H7 (cell line): ENCODE measurements around the gene LPP. TPM values are rescaled to one million over a fixed set of nuclear protein-coding genes. Genes with fewer than 3 reads are reported as not detected.

Source experiments
- DNase-seq: peaks from one replicate; pipeline ENCODE4 v3.0.0; 2012
- H3K27me3 ChIP-seq: 2 replicates; pipeline ENCODE4 v1.6.0; 2011; ENCODE audit warnings: mild to moderate bottlenecking, low read length; ENCODE audit not compliant: control insufficient read depth, insufficient read depth
- H3K36me3 ChIP-seq: replicated peaks from 2 replicates; pipeline ENCODE4 v1.5.1; 2011; ENCODE audit warnings: low read length; ENCODE audit not compliant: control insufficient read depth, insufficient read depth
- H3K4me3 ChIP-seq: 2 replicates; pipeline ENCODE4 v1.5.1; 2011; ENCODE audit warnings: low read depth, mild to moderate bottlenecking, control low read depth, low read length, moderate library complexity; ENCODE audit not compliant: insufficient read depth
- total RNA-seq: library from RNA; depleted of rRNA; stranded (reverse); fragments of >200 nt; shearing (Covaris generic); gene quantifications from 2 replicates; pipeline ENCODE4 v1.2.3, GENCODE V29; 2014

LPP gene
- total RNA-seq, 1 experiment from 2014 or later, result 14.5 TPM

- DNase-seq, result no peak
- Histone ChIP-seq H3K4me3 (no peak overlapping the region), H3K27me3 (no peaks in the 10 kb centered on the region), H3K36me3 (no peaks in the 10 kb centered on the region)
Measured at GRCh38 chr3:188358787-188359493, 205.0 kb downstream of the LPP start.

GRCh38 chr3:188360364-188360881, 206.5 kb downstream of the LPP start:
- Histone ChIP-seq H3K27me3 (no peaks in the 10 kb centered on the region), H3K36me3 (no peaks in the 10 kb centered on the region), H3K4me3 (no peak overlapping the region)
- DNase-seq, result no peak

GRCh38 chr3:188361888-188362287, 207.9 kb downstream of the LPP start:
- Histone ChIP-seq H3K36me3 (no peaks in the 10 kb centered on the region), H3K4me3 (no peak overlapping the region), H3K27me3 (no peaks in the 10 kb centered on the region)
- no peak for DNase-seq

DNA sequence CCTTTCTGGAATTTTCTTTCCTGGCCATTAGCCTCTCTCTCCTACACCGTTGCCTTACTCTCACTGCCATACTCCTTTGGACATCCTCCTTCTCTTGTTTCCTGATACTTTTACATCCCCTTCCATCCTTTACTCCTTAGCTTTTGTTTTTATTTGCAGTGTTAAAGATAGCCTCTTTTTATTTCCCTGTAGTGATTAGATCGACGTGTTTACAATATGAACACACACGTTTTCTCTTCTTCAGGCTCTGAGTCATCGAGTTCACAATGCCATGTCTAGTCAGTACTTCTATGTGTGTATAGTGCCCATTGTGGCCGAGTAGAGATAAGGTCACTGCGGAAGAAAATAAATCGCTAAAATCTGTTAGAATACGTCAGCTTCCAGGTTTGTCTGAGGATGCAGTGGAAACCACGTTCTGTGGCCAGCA, 208.5 kb downstream of the LPP start:
- no peak for DNase-seq
- no peaks in the 10 kb centered on the region for H3K36me3 ChIP-seq
- H3K4me3 ChIP-seq, result no peak overlapping the region
- H3K27me3 ChIP-seq, result no peaks in the 10 kb centered on the region

DNA sequence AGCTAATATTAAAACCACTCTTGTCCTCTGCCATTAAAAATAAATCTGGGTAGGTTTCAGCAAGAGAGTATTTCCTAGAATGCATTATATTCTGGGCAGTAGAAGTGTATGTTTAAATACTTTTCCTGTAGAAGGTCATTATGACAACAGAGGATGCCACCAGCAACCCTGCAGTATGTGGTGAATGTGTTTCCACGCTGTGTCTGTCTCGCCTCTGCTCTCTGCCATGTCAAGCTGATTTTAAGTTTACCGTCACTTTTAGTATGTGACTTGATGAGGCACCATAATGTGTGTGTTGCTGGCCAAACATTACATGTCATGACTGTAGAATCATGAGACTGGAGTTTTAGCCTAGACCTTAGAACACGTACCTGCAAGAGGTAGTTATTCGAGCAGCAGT, 211.2 kb downstream of the LPP start:
- H3K27me3 ChIP-seq, result no peaks in the 10 kb centered on the region

DNA sequence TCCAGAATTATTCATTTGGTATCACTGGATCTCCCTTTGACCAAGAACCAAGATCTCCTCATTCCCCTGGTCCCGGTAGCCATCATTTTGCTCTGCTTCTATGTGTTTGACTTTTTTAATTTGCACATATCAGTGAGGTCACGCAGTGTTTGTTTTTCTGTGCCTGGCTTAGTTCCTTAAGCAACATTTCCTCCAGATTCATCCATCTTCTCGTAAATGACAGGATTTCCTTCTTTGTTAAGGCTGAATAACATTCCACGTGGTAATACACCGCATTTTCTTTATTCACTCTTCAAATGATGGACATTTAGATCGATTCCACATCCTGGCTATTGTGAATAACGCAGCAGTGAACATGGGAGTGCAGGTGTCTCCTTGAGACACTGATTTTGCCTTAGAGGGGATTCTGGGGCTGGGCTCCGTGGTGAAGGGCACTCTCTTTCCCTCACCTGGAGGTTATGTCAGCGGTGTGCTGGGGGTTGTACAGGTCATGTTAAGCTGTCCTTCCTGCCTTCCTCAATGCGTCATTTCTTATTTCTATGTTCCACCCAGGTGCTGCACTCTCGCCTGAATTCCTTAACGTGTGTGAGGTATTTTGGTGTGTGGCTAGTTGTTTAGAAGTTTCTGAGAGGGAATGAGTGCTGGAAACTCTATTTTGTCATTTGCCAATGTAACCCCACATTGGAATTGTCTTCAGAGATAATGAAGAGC, 212.2 kb downstream of the LPP start:
- DNase-seq, result no peak
- no peak overlapping the region for H3K4me3 ChIP-seq
- no peaks in the 10 kb centered on the region for H3K36me3 ChIP-seq
- H3K27me3 ChIP-seq, result no peaks in the 10 kb centered on the region

More for the DNA sequence above, 211.2 kb downstream of the LPP start:
- Histone ChIP-seq H3K4me3 (no peak overlapping the region), H3K36me3 (no peaks in the 10 kb centered on the region)
- DNase-seq, result no peak

DNA sequence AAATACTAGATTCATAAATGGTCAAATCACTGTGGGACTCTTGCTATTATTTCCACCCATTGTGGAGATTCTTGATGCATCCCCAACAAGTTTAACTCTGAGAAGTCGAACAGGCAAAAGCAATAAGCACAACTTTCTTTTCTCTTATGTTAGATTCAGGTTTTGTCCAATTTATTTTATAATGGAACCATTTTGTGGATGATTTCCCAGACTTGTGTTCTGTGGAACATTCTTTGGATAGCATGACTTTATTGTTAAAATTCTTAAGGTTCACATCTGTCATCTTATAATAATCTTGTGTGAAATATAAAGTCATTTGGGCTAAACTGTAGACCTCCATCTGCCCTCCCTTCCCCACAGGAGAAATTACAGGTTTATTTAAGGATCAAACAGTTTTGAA, 213.7 kb downstream of the LPP start:
- no peaks in the 10 kb centered on the region for H3K27me3 ChIP-seq
- no peak overlapping the region for H3K4me3 ChIP-seq
- no peaks in the 10 kb centered on the region for H3K36me3 ChIP-seq
- no peak for DNase-seq

DNA sequence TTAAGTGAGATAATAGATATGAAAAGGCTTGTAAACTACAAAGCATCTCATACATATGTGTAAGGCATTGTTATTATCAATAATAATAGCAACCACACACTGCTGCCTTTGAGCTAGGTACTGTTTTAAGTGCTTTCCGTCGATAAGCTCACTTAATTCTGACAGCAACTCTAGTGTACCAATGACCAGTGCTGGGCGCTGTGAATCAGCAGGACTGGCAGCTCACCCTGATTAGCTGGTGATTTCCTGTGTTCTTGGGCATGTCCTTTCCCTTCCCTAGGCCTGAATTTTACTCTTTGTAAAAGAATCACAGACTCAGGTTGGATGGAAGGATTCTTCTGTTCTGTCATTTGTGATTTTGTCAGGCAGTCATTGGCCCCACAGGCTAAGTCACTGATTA, 215.6 kb downstream of the LPP start:
- H3K27me3 ChIP-seq, result no peaks in the 10 kb centered on the region
- DNase-seq, result no peak
- no peak overlapping the region for H3K4me3 ChIP-seq

DNA sequence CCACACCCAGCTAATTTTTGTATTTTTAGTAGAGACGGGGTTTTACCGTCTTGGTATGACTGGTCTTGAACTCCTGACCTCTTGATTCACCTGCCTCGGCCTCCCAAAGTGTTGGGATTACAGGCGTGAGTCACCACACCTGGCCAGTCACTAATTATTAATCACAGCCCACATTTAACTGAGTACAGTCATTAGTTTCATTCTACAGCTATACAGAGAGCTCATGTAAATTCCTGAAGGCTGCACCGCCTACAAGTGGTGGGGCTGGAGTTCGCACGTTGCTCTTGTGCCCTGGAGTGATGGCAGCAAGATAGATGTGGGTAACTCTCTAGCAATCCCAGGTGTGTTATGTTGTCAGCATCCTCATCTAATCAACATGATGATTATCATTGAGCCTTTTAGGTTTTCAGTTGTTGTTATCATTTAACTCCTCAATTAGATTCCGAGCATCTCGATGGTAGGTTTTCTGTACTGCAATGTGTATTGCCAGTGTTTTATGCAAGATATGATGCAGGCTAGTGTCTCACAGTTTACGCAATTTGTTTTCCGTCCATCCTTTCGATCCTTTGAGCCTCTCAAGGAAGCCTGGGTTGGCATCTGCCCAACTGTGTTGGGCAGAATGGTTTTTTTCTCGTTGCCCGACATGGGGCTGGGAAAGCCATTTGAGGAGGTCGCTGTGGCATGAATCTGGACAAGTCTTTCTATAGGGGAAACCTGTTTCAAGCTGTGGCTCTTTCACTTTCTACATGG, 216.3 kb downstream of the LPP start:
- Histone ChIP-seq H3K4me3 (no peak overlapping the region), H3K27me3 (no peaks in the 10 kb centered on the region)

More for the DNA sequence above, 215.6 kb downstream of the LPP start:
- no peaks in the 10 kb centered on the region for H3K36me3 ChIP-seq

DNA sequence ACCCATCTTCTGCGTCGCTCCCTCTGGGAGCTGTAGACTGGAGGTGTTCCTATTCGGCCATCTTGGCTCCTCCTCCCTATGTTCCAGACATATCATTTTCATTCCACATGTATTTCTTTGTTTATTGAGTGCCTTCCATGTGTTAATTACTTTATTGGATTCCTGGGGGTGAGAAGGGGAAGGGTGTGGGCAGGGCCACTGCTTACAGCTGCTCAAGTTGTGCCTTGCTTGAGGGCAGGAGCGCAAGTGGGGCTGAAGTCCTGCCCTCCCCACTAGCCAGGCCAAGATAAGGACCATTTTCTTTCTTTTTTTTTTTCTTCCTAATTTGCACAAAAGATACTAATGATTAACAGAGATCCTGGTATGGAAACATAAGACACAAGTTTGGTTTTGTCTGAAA, 224.8 kb downstream of the LPP start:
- no peaks in the 10 kb centered on the region for H3K36me3 ChIP-seq
- H3K27me3 ChIP-seq, result no peaks in the 10 kb centered on the region
- H3K4me3 ChIP-seq, result no peak overlapping the region
- DNase-seq, result no peak

More for the DNA sequence above, 216.3 kb downstream of the LPP start:
- DNase-seq, result no peak
- no peaks in the 10 kb centered on the region for H3K36me3 ChIP-seq

GRCh38 chr3:188380252-188380651, 226.3 kb downstream of the LPP start:
- Histone ChIP-seq H3K4me3 (no peak overlapping the region), H3K27me3 (no peaks in the 10 kb centered on the region), H3K36me3 (no peaks in the 10 kb centered on the region)
- no peak for DNase-seq

GRCh38 chr3:188380722-188381121, 226.8 kb downstream of the LPP start:
- H3K27me3 ChIP-seq, result no peaks in the 10 kb centered on the region
- H3K4me3 ChIP-seq, result no peak overlapping the region
- DNase-seq, result no peak
- H3K36me3 ChIP-seq, result no peaks in the 10 kb centered on the region

GRCh38 chr3:188383748-188384147, 229.8 kb downstream of the LPP start:
- Histone ChIP-seq H3K27me3 (no peaks in the 10 kb centered on the region), H3K36me3 (no peaks in the 10 kb centered on the region), H3K4me3 (no peak overlapping the region)
- DNase-seq, result no peak

GRCh38 chr3:188385295-188385694, 231.3 kb downstream of the LPP start:
- no peaks in the 10 kb centered on the region for H3K36me3 ChIP-seq
- H3K27me3 ChIP-seq, result no peaks in the 10 kb centered on the region
- DNase-seq, result no peak
- no peak overlapping the region for H3K4me3 ChIP-seq
